ENCODE measurements around the gene HS3ST5.

The HS3ST5 gene

DNA sequence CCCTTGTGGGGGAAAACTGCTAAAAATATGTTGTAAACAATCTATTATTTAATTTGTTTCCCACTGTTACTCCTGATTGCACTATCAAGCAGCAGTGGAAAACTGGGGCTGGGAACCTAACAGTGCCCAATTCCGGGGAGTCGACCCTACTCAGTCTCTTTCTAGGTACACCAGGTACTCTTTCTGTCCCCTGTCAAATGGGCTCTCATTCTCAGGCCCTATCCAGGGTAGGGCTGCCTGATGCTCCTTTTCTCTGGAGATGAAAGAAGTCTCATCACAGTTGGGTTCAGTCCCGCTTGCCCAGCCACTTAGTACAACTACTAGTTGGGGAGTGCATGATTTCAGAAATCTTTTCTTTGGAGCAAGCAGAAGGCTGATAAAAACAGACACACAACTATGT is 52.0 kb downstream of the HS3ST5 start:
- DNase-seq (ENCODE audit: extremely low spot score): no peak
- ChIA-PET POLR2A (no interaction called here), CTCF (no interaction called here)
- TF ChIP-seq ARNT (IDR thresholded peaks at IDR 0.05) (no peak), FOXM1 (IDR thresholded peaks at IDR 0.05; ENCODE audit: borderline replicate concordance) (no peak), FOXK2 (IDR thresholded peaks at IDR 0.05) (no peak), L3MBTL2 (conservative IDR thresholded peaks at IDR 0.05) (no peak), SUZ12 (IDR thresholded peaks at IDR 0.05) (no peak), HDGF (IDR thresholded peaks at IDR 0.05; ENCODE audit: borderline replicate concordance) (no peak), LEF1 (IDR thresholded peaks at IDR 0.05; ENCODE audit: borderline replicate concordance) (no peak), ELF4 (IDR thresholded peaks at IDR 0.05) (no peak), TARDBP (IDR thresholded peaks at IDR 0.05) (no peak), CTBP1 (IDR thresholded peaks at IDR 0.05; ENCODE audit: borderline replicate concordance) (no peak), FOXA1 (IDR thresholded peaks at IDR 0.05) (no peak), NFRKB (IDR thresholded peaks at IDR 0.05) (no peak), BHLHE40 (IDR thresholded peaks at IDR 0.05; ENCODE audit: borderline replicate concordance) (no peak), ZNF384 (IDR thresholded peaks at IDR 0.05) (no peak), SP1 (IDR thresholded peaks at IDR 0.05) (no peak)
- TF ChIP-seq, protein P1, sequence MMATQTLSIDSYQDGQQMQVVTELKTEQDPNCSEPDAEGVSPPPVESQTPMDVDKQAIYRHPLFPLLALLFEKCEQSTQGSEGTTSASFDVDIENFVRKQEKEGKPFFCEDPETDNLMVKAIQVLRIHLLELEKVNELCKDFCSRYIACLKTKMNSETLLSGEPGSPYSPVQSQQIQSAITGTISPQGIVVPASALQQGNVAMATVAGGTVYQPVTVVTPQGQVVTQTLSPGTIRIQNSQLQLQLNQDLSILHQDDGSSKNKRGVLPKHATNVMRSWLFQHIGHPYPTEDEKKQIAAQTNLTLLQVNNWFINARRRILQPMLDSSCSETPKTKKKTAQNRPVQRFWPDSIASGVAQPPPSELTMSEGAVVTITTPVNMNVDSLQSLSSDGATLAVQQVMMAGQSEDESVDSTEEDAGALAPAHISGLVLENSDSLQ (IDR thresholded peaks at IDR 0.05): no peak

DNA sequence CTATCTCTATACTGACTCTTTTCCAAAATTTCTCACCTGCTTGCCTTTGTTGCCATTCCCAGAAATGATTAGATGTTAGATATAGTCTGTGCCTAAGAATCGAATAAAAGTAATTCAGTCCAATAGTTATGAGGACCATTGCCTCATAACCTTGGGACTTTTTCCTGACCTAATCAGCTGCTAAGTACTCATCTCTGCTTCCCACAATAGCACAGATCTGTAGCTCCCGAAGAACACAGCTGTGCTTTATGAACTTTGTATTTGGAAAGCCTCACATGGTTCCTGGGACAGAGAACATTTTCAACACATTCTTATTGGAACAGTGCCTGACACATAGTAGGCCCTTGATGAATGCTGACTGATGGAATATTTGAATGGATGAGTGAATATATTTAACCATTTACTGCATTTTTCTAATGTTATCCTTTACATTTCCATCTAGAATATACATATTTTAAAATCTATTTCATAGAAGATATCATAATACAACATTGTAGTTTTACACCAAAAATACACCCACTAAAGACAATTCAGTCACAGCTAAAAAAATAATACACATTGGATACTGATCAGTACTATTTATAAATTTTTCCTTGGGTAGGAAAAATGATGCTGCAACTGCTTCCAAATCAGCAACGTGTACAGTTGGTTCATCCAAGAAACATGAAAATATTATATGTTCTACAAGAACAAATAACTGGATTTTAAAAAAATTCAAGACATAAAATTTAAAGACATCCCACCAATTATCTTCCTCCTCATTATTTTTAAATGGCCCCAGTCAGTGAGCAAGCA is 53.9 kb downstream of the HS3ST5 start:
- no peak for TF ChIP-seq HDGF (IDR thresholded peaks at IDR 0.05; ENCODE audit: borderline replicate concordance)
- TF ChIP-seq NFRKB (IDR thresholded peaks at IDR 0.05): no peak
- no peak for TF ChIP-seq ARNT (IDR thresholded peaks at IDR 0.05)
- no peak for TF ChIP-seq SUZ12 (IDR thresholded peaks at IDR 0.05)
- TF ChIP-seq L3MBTL2 (conservative IDR thresholded peaks at IDR 0.05): no peak
- no peak for TF ChIP-seq SP1 (IDR thresholded peaks at IDR 0.05)
- no peak for TF ChIP-seq ZNF384 (IDR thresholded peaks at IDR 0.05)
- TF ChIP-seq FOXK2 (IDR thresholded peaks at IDR 0.05): no peak
- TF ChIP-seq ELF4 (IDR thresholded peaks at IDR 0.05): no peak
- TF ChIP-seq TARDBP (IDR thresholded peaks at IDR 0.05): no peak
- no peak for TF ChIP-seq FOXM1 (IDR thresholded peaks at IDR 0.05; ENCODE audit: borderline replicate concordance)
- TF ChIP-seq, protein P1 (IDR thresholded peaks at IDR 0.05): no peak
- TF ChIP-seq LEF1 (IDR thresholded peaks at IDR 0.05; ENCODE audit: borderline replicate concordance): no peak
- CTCF ChIA-PET: no interaction called here
- DNase-seq (ENCODE audit: extremely low spot score): no peak
- POLR2A ChIA-PET: no interaction called here

DNA sequence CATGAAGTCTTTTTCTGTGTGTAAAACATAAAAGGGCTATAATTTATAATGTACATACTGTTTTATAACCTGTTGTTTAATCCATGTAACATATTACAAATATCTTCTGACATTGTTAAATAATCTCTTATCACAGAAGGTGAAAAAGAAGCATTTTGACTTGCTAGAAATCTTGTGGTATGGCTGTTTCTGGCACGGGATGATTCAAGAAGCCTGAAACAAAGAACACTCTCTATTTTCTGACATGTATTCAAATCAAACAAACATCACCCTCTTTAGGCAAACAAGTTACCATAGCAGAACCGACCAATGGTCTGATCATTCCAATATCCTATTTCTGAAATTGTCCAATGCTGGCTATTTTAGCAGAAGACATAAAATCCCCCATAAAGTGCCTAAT is 55.4 kb downstream of the HS3ST5 start:
- TF ChIP-seq FOXM1 (IDR thresholded peaks at IDR 0.05; ENCODE audit: borderline replicate concordance) (no peak), SP1 (IDR thresholded peaks at IDR 0.05) (no peak), LEF1 (IDR thresholded peaks at IDR 0.05; ENCODE audit: borderline replicate concordance) (no peak), FOXK2 (IDR thresholded peaks at IDR 0.05) (no peak), TARDBP (IDR thresholded peaks at IDR 0.05) (no peak), HDGF (IDR thresholded peaks at IDR 0.05; ENCODE audit: borderline replicate concordance) (no peak), ZNF384 (IDR thresholded peaks at IDR 0.05) (no peak), CTBP1 (IDR thresholded peaks at IDR 0.05; ENCODE audit: borderline replicate concordance) (no peak), ARNT (IDR thresholded peaks at IDR 0.05) (no peak), ELF4 (IDR thresholded peaks at IDR 0.05) (no peak), L3MBTL2 (conservative IDR thresholded peaks at IDR 0.05) (no peak)
- TF ChIP-seq, protein P1 (IDR thresholded peaks at IDR 0.05): no peak
- POLR2A ChIA-PET: no interaction called here
- CTCF ChIA-PET: no interaction called here
- DNase-seq (ENCODE audit: extremely low spot score): no peak

DNA sequence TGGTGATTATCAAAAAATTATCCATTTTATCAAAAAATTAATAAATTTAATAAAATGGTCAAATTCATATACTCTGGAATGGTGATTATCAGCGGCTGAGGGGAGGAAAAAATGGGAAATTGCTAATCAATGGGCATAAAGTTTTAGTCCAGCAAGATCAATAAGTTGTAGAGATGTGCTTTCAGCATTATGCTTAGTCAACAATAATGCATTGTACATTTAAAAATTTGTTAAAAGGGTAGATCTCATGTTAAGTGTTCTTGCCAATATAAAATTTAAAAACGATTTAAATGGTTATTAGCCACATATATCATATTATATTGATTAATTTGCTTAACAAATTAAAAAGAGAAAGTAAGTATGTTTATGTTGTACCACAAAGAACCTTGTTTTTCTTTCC is 56.6 kb downstream of the HS3ST5 start:
- TF ChIP-seq CTBP1 (IDR thresholded peaks at IDR 0.05; ENCODE audit: borderline replicate concordance) (no peak), FOXK2 (IDR thresholded peaks at IDR 0.05) (no peak), HDGF (IDR thresholded peaks at IDR 0.05; ENCODE audit: borderline replicate concordance) (no peak), SP1 (IDR thresholded peaks at IDR 0.05) (no peak), NFRKB (IDR thresholded peaks at IDR 0.05) (no peak), LEF1 (IDR thresholded peaks at IDR 0.05; ENCODE audit: borderline replicate concordance) (no peak), ZNF384 (IDR thresholded peaks at IDR 0.05) (no peak), FOXA1 (IDR thresholded peaks at IDR 0.05) (no peak), TARDBP (IDR thresholded peaks at IDR 0.05) (no peak), ARNT (IDR thresholded peaks at IDR 0.05) (no peak), SUZ12 (IDR thresholded peaks at IDR 0.05) (no peak)
- TF ChIP-seq, protein P1 (IDR thresholded peaks at IDR 0.05): no peak
- POLR2A ChIA-PET: no interaction called here
- CTCF ChIA-PET: no interaction called here
- no peak for DNase-seq (ENCODE audit: extremely low spot score)

DNA sequence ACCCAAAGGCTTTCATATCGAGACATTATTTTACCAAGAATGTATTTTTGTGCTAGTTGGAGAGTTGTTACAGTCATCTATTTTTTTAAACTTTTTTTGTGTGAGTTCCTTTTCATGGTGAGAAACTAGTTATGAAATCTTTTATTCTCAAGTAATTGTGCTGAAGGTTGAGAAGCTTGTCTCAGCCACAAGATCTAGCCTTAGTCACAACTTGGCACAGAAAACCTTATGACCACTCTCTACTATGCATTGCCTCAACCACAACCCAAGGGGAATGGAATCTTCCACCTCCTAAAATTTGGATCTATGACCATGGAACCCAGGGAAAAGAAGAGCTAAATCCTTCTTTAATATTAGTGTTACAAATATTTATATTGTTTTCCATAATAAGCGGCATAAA is 58.5 kb downstream of the HS3ST5 start:
- ChIA-PET CTCF (interaction anchor here (0.6 kb wide), 1 partner anchor 78 kb away, joined by 3 read pairs; no protein-coding TSS in a partner anchor), POLR2A (no interaction called here)
- no peak for DNase-seq (ENCODE audit: extremely low spot score)
- TF ChIP-seq ZNF384 (IDR thresholded peaks at IDR 0.05): no peak

DNA sequence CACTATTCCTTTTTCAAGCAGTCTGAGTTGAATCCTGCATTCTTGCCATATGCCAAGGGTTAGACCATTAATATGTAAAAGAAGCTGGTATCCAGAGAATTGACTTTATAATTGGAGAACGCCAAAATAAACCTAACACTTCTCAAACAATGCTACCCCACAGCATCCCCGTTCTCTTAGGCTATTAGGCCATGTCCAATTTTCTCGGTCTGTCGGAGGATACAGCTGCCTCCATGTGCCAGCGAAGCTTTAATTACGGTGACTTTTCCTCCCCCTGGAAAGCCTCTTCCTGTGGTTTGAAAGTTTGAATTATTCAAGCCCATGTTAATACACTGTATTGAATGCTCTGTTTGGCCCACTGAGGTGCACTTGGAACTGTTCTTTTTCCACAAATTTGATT is 60.5 kb downstream of the HS3ST5 start:
- POLR2A ChIA-PET: no interaction called here
- TF ChIP-seq TARDBP (IDR thresholded peaks at IDR 0.05) (no peak), SUZ12 (IDR thresholded peaks at IDR 0.05) (no peak)
- CTCF ChIA-PET: no interaction called here
- no peak for DNase-seq (ENCODE audit: extremely low spot score)
